ENCODE data around the gene TMEM229B. TPM values are rescaled to one million over a fixed set of nuclear protein-coding genes. Genes with fewer than 3 reads are reported as not detected.

TMEM229B gene
- total RNA-seq, 1 donor from 2014 or later = 1.3 TPM

GRCh38 chr14:67520482-67520881 is 32.0 kb upstream of the TMEM229B start:
- H3K36me3 ChIP-seq (ENCODE audit: insufficient read depth, low read length) = no peaks in the 10 kb centered on the region
- Mint-ChIP-seq H3K27me3 (ENCODE audit: low read depth, unreplicated experiment) (peaks cover 50% of the 10 kb centered on the region), H3K9me3 (ENCODE audit: unreplicated experiment) (no peaks in the 10 kb centered on the region), H3K4me3 (ENCODE audit: unreplicated experiment) (no peak overlapping the region), H3K36me3 (ENCODE audit: low read depth, unreplicated experiment) (no peaks in the 10 kb centered on the region), H3K27ac (ENCODE audit: unreplicated experiment) (no peak overlapping the region), H3K4me1 (ENCODE audit: low read depth, unreplicated experiment) (peaks cover 6% of the 10 kb centered on the region)
- FAIRE-seq (no peak), DNase-seq (ENCODE audit: low read depth) (no peak)
- H3K4me1 ChIP-seq (ENCODE audit: insufficient read depth, low read length) = no peaks in the 10 kb centered on the region
- no peak for TF ChIP-seq CTCF (IDR thresholded peaks at IDR 0.05; ENCODE audit: insufficient read depth, low read depth, low read length)
- no peak for TF ChIP-seq EZH2 (IDR thresholded peaks at IDR 0.05; ENCODE audit: insufficient read depth, low read length)
- H3K27ac ChIP-seq (ENCODE audit: low read depth, low read length) = no peak overlapping the region
- H3K27me3 ChIP-seq (ENCODE audit: insufficient read depth, low read length) = peaks cover 69% of the 10 kb centered on the region
- H2AFZ ChIP-seq (ENCODE audit: low read depth, low read length) = no peak overlapping the region
- H3K9ac ChIP-seq (ENCODE audit: low read length) = no peak overlapping the region
- H3K79me2 ChIP-seq (ENCODE audit: insufficient read depth, low read length) = no peaks in the 10 kb centered on the region
- no peak overlapping the region for H3K4me2 ChIP-seq (ENCODE audit: low read length)
- no peaks in the 10 kb centered on the region for H4K20me1 ChIP-seq (ENCODE audit: insufficient read depth, low read length)
- no peaks in the 10 kb centered on the region for H3K9me3 ChIP-seq (ENCODE audit: insufficient read depth, low read depth, low read length)
- H3K4me3 ChIP-seq (ENCODE audit: insufficient read depth, low read depth, low read length) = no peak overlapping the region

- H3K27me3 Mint-ChIP-seq (ENCODE audit: low read depth, unreplicated experiment) = peaks cover 50% of the 10 kb centered on the region
- Histone ChIP-seq H4K20me1 (ENCODE audit: insufficient read depth, low read length) (no peaks in the 10 kb centered on the region), H3K4me1 (ENCODE audit: insufficient read depth, low read length) (no peaks in the 10 kb centered on the region), H3K9ac (ENCODE audit: low read length) (no peak overlapping the region), H3K27me3 (ENCODE audit: insufficient read depth, low read length) (peaks cover 64% of the 10 kb centered on the region), H3K4me3 (ENCODE audit: insufficient read depth, low read depth, low read length) (no peak overlapping the region), H3K9me3 (ENCODE audit: insufficient read depth, low read depth, low read length) (no peaks in the 10 kb centered on the region), H3K27ac (ENCODE audit: low read depth, low read length) (no peak overlapping the region), H3K4me2 (ENCODE audit: low read length) (no peak overlapping the region), H3K36me3 (ENCODE audit: insufficient read depth, low read length) (no peaks in the 10 kb centered on the region), H2AFZ (ENCODE audit: low read depth, low read length) (no peak overlapping the region), H3K79me2 (ENCODE audit: insufficient read depth, low read length) (no peaks in the 10 kb centered on the region)
- TF ChIP-seq CTCF (IDR thresholded peaks at IDR 0.05; ENCODE audit: insufficient read depth, low read depth, low read length) (no peak), EZH2 (IDR thresholded peaks at IDR 0.05; ENCODE audit: insufficient read depth, low read length) (no peak)
- DNase-seq (ENCODE audit: low read depth) (no peak), FAIRE-seq (no peak)
- H3K27ac Mint-ChIP-seq (ENCODE audit: unreplicated experiment) = no peak overlapping the region
- peaks cover 3% of the 10 kb centered on the region for H3K4me1 Mint-ChIP-seq (ENCODE audit: low read depth, unreplicated experiment)
- H3K36me3 Mint-ChIP-seq (ENCODE audit: low read depth, unreplicated experiment) = no peaks in the 10 kb centered on the region
- no peak overlapping the region for H3K4me3 Mint-ChIP-seq (ENCODE audit: unreplicated experiment)
- H3K9me3 Mint-ChIP-seq (ENCODE audit: unreplicated experiment) = no peaks in the 10 kb centered on the region
Measured at GRCh38 chr14:67519406-67519805, 30.9 kb upstream of the TMEM229B start.

- no peaks in the 10 kb centered on the region for H3K4me1 Mint-ChIP-seq (ENCODE audit: low read depth, unreplicated experiment)
- no peaks in the 10 kb centered on the region for H3K4me1 ChIP-seq (ENCODE audit: insufficient read depth, low read length)
- no peak overlapping the region for H2AFZ ChIP-seq (ENCODE audit: low read depth, low read length)
- H3K4me2 ChIP-seq (ENCODE audit: low read length) = no peak overlapping the region
- no peak overlapping the region for H3K27ac Mint-ChIP-seq (ENCODE audit: unreplicated experiment)
- TF ChIP-seq EZH2 (IDR thresholded peaks at IDR 0.05; ENCODE audit: insufficient read depth, low read length) = no peak
- no peak for TF ChIP-seq CTCF (IDR thresholded peaks at IDR 0.05; ENCODE audit: insufficient read depth, low read depth, low read length)
- DNase-seq (ENCODE audit: low read depth) (peak; percentile 23), FAIRE-seq (no peak)
- no peaks in the 10 kb centered on the region for H3K79me2 ChIP-seq (ENCODE audit: insufficient read depth, low read length)
- no peak overlapping the region for H3K9ac ChIP-seq (ENCODE audit: low read length)
- H3K9me3 ChIP-seq (ENCODE audit: insufficient read depth, low read depth, low read length) = no peaks in the 10 kb centered on the region
- no peak overlapping the region for H3K27ac ChIP-seq (ENCODE audit: low read depth, low read length)
- peaks cover 53% of the 10 kb centered on the region for H3K27me3 Mint-ChIP-seq (ENCODE audit: low read depth, unreplicated experiment)
- peaks cover 46% of the 10 kb centered on the region for H3K27me3 ChIP-seq (ENCODE audit: insufficient read depth, low read length)
- H3K36me3 ChIP-seq (ENCODE audit: insufficient read depth, low read length) = no peaks in the 10 kb centered on the region
- H4K20me1 ChIP-seq (ENCODE audit: insufficient read depth, low read length) = no peaks in the 10 kb centered on the region
- no peak overlapping the region for H3K4me3 Mint-ChIP-seq (ENCODE audit: unreplicated experiment)
- no peaks in the 10 kb centered on the region for H3K36me3 Mint-ChIP-seq (ENCODE audit: low read depth, unreplicated experiment)
- no peaks in the 10 kb centered on the region for H3K9me3 Mint-ChIP-seq (ENCODE audit: unreplicated experiment)
- H3K4me3 ChIP-seq (ENCODE audit: insufficient read depth, low read depth, low read length) = no peak overlapping the region
Measured at GRCh38 chr14:67517083-67517482, 28.6 kb upstream of the TMEM229B start.
